ENCODE data around the gene EFHB.

Gene EFHB

GRCh38 chr3:19946832-19947548 lies 13.0 kb upstream of the EFHB start, which contains the start of gene RAB5A:
Gene RAB5A (plus strand): TSS chr3:19947097. CDS start chr3:19950899, 3,802 bp downstream.
- Mint-ChIP-seq H3K4me1 (ENCODE audit: low read depth) (peaks cover 27% of the 10 kb centered on the region), H3K9me3 (no peaks in the 10 kb centered on the region), H3K36me3 (ENCODE audit: low read depth) (peaks cover 46% of the 10 kb centered on the region), H3K27me3 (no peaks in the 10 kb centered on the region), H3K4me3 (peak within 1 kb of the TSS; percentile 93), H3K27ac (peak within 1 kb of the TSS; percentile 98)
- intact Hi-C loops (cut with micrococcal nuclease): loop anchor here (1.0 to 5.0 kb wide), 6 partner anchors 16 to 240 kb away; partner anchors contain the start of genes KAT2B and SGO1

GRCh38 chr3:19945969-19946831 lies 12.2 kb upstream of the EFHB start:
- H3K9me3 Mint-ChIP-seq: no peaks in the 10 kb centered on the region
- no peaks in the 10 kb centered on the region for H3K27me3 Mint-ChIP-seq
- intact Hi-C loops (cut with micrococcal nuclease): loop anchor here (2.0 to 5.0 kb wide), 4 partner anchors 45 to 241 kb away; partner anchors contain the start of gene SGO1
- peak overlapping the region; percentile 98 for H3K27ac Mint-ChIP-seq
- peak overlapping the region; percentile 93 for H3K4me3 Mint-ChIP-seq
- peaks cover 22% of the 10 kb centered on the region for H3K4me1 Mint-ChIP-seq (ENCODE audit: low read depth)
- H3K36me3 Mint-ChIP-seq (ENCODE audit: low read depth): peaks cover 39% of the 10 kb centered on the region

GRCh38 chr3:19945534-19945933 lies 11.5 kb upstream of the EFHB start:
- Mint-ChIP-seq H3K36me3 (ENCODE audit: low read depth) (peaks cover 32% of the 10 kb centered on the region), H3K9me3 (no peaks in the 10 kb centered on the region), H3K4me3 (no peak overlapping the region), H3K27ac (peak overlapping the region; percentile 98), H3K27me3 (no peaks in the 10 kb centered on the region), H3K4me1 (ENCODE audit: low read depth) (peaks cover 22% of the 10 kb centered on the region)
- intact Hi-C loops (cut with micrococcal nuclease): loop anchor here (5.0 kb wide), 3 partner anchors 58 to 242 kb away; partner anchors contain the start of gene SGO1

GRCh38 chr3:19940643-19941042 lies 6.6 kb upstream of the EFHB start:
- Mint-ChIP-seq H3K4me3 (no peak overlapping the region), H3K4me1 (ENCODE audit: low read depth) (peaks cover 16% of the 10 kb centered on the region), H3K27me3 (peaks cover 10% of the 10 kb centered on the region), H3K36me3 (ENCODE audit: low read depth) (peaks cover 6% of the 10 kb centered on the region), H3K27ac (no peak overlapping the region), H3K9me3 (peaks cover 9% of the 10 kb centered on the region)
- intact Hi-C loops (cut with micrococcal nuclease): no loop called here

GRCh38 chr3:19938295-19938627 lies 4.2 kb upstream of the EFHB start:
- H3K27me3 Mint-ChIP-seq: peaks cover 20% of the 10 kb centered on the region
- no peak overlapping the region for H3K4me3 Mint-ChIP-seq
- no peak overlapping the region for H3K27ac Mint-ChIP-seq
- peaks cover 20% of the 10 kb centered on the region for H3K4me1 Mint-ChIP-seq (ENCODE audit: low read depth)
- H3K36me3 Mint-ChIP-seq (ENCODE audit: low read depth): no peaks in the 10 kb centered on the region
- intact Hi-C loops (cut with micrococcal nuclease): no loop called here
- peaks cover 18% of the 10 kb centered on the region for H3K9me3 Mint-ChIP-seq

- Mint-ChIP-seq H3K9me3 (peaks cover 18% of the 10 kb centered on the region), H3K4me3 (no peak overlapping the region), H3K36me3 (ENCODE audit: low read depth) (no peaks in the 10 kb centered on the region), H3K4me1 (ENCODE audit: low read depth) (peaks cover 26% of the 10 kb centered on the region), H3K27ac (peak overlapping the region; percentile 9), H3K27me3 (peaks cover 20% of the 10 kb centered on the region)
- intact Hi-C loops (cut with micrococcal nuclease): no loop called here
These were observed 3.7 kb upstream of the EFHB start for GRCh38 chr3:19937459-19938294.

GRCh38 chr3:19932422-19932821 lies 1.6 kb downstream of the EFHB start:
- H3K4me1 Mint-ChIP-seq (ENCODE audit: low read depth): peaks cover 51% of the 10 kb centered on the region
- H3K9me3 Mint-ChIP-seq: peaks cover 9% of the 10 kb centered on the region
- peak overlapping the region; percentile 97 for H3K27ac Mint-ChIP-seq
- no peaks in the 10 kb centered on the region for H3K36me3 Mint-ChIP-seq (ENCODE audit: low read depth)
- H3K4me3 Mint-ChIP-seq: no peak overlapping the region
- H3K27me3 Mint-ChIP-seq: peaks cover 10% of the 10 kb centered on the region
- intact Hi-C loops (cut with micrococcal nuclease): no loop called here

GRCh38 chr3:19931767-19932188 lies 2.2 kb downstream of the EFHB start:
- H3K4me3 Mint-ChIP-seq: peak overlapping the region; percentile 71
- H3K36me3 Mint-ChIP-seq (ENCODE audit: low read depth): no peaks in the 10 kb centered on the region
- intact Hi-C loops (cut with micrococcal nuclease): loop anchor here (1.0 kb wide), 1 partner anchor 16 kb away; the partner anchor contains the start of gene RAB5A

GRCh38 chr3:19931180-19931692 lies 2.8 kb downstream of the EFHB start:
- Mint-ChIP-seq H3K9me3 (peaks cover 9% of the 10 kb centered on the region), H3K27ac (peak overlapping the region; percentile 97), H3K27me3 (peaks cover 10% of the 10 kb centered on the region), H3K4me3 (peak overlapping the region; percentile 71), H3K4me1 (ENCODE audit: low read depth) (peaks cover 57% of the 10 kb centered on the region), H3K36me3 (ENCODE audit: low read depth) (no peaks in the 10 kb centered on the region)
- intact Hi-C loops (cut with micrococcal nuclease): loop anchor here (1.0 kb wide), 1 partner anchor 16 kb away; the partner anchor contains the start of gene RAB5A

More at GRCh38 chr3:19931767-19932188, 2.2 kb downstream of the EFHB start:
- Mint-ChIP-seq H3K9me3 (peaks cover 9% of the 10 kb centered on the region), H3K4me1 (ENCODE audit: low read depth) (peaks cover 56% of the 10 kb centered on the region), H3K27ac (peak overlapping the region; percentile 97), H3K27me3 (peaks cover 10% of the 10 kb centered on the region)

- Mint-ChIP-seq H3K27me3 (no peaks in the 10 kb centered on the region), H3K9me3 (no peaks in the 10 kb centered on the region), H3K36me3 (ENCODE audit: low read depth) (no peaks in the 10 kb centered on the region), H3K27ac (no peak overlapping the region), H3K4me3 (no peak overlapping the region), H3K4me1 (ENCODE audit: low read depth) (peaks cover 9% of the 10 kb centered on the region)
- intact Hi-C loops (cut with micrococcal nuclease): no loop called here
These were observed 13.5 kb downstream of the EFHB start for GRCh38 chr3:19920401-19921080.

GRCh38 chr3:19917167-19917566 lies 16.9 kb downstream of the EFHB start:
- Mint-ChIP-seq H3K4me1 (ENCODE audit: low read depth) (peaks cover 9% of the 10 kb centered on the region), H3K27me3 (no peaks in the 10 kb centered on the region), H3K9me3 (peaks cover 16% of the 10 kb centered on the region), H3K36me3 (ENCODE audit: low read depth) (no peaks in the 10 kb centered on the region), H3K27ac (no peak overlapping the region), H3K4me3 (no peak overlapping the region)
- intact Hi-C loops (cut with micrococcal nuclease): no loop called here

GRCh38 chr3:19911452-19911851 lies 22.6 kb downstream of the EFHB start:
- intact Hi-C loops (cut with micrococcal nuclease): no loop called here
- no peaks in the 10 kb centered on the region for H3K4me1 Mint-ChIP-seq (ENCODE audit: low read depth)

GRCh38 chr3:19907523-19907922 lies 26.5 kb downstream of the EFHB start:
- intact Hi-C loops (cut with micrococcal nuclease): no loop called here
- Mint-ChIP-seq H3K4me1 (ENCODE audit: low read depth) (no peaks in the 10 kb centered on the region), H3K27me3 (no peaks in the 10 kb centered on the region), H3K27ac (no peak overlapping the region), H3K4me3 (no peak overlapping the region), H3K9me3 (peaks cover 23% of the 10 kb centered on the region), H3K36me3 (ENCODE audit: low read depth) (no peaks in the 10 kb centered on the region)

More at GRCh38 chr3:19911452-19911851, 22.6 kb downstream of the EFHB start:
- no peak overlapping the region for H3K4me3 Mint-ChIP-seq
- H3K27ac Mint-ChIP-seq: no peak overlapping the region
- no peaks in the 10 kb centered on the region for H3K27me3 Mint-ChIP-seq
- H3K36me3 Mint-ChIP-seq (ENCODE audit: low read depth): no peaks in the 10 kb centered on the region
- peaks cover 36% of the 10 kb centered on the region for H3K9me3 Mint-ChIP-seq

All from dendritic cell treated with granulocyte-macrophage colony-stimulating factor and Interleukin-4, amounts not matched to agents 40 ng/mL and 50 ng/mL, for 4 days (primary cell).